Measurements from ENCODE around the gene LIPG. TPM values are rescaled to one million over a fixed set of nuclear protein-coding genes. Genes with fewer than 3 reads are reported as not detected.

The LIPG gene
- total RNA-seq, 1 donor from 2014 or later = 10.2 TPM

Other genes with a start within 250 kb of the LIPG start
- 39.0 TPM for gene DYM, start 101.4 kb upstream of the LIPG start, total RNA-seq (ENCODE audit: unreplicated experiment)
- 122 TPM for gene C18orf32, start 74.8 kb upstream of the LIPG start, total RNA-seq (ENCODE audit: unreplicated experiment)
- 990 TPM for gene RPL17, start 69.6 kb upstream of the LIPG start, total RNA-seq (ENCODE audit: unreplicated experiment)

Measured in glutamatergic neuron (in vitro differentiated cells).